22Rv1 (cell line): ENCODE measurements around the gene TTC16.
A peak's percentile ranks its signal among the peaks of the same experiment; 100 is the strongest.

Experiments
- H3K27ac ChIP-seq: fragments of 450-650 bp; 2 replicates; pipeline ENCODE4 v1.5.1; 2017
- CTCF ChIP-seq: fragments of 450-650 bp; IDR thresholded peaks from 2 replicates; pipeline ENCODE4 v1.5.1; 2017; ENCODE audit warnings: mild to moderate bottlenecking
- ZFX ChIP-seq: fragments of 450-650 bp; IDR thresholded peaks from 2 replicates; pipeline ENCODE4 v1.6.1; 2017; ENCODE audit warnings: antibody characterized with exemption, borderline replicate concordance

The TTC16 gene

GRCh38 chr9:127762111-127762676 is 46.3 kb downstream of the TTC16 start:
- no peak overlapping the region for H3K27ac ChIP-seq
- TF ChIP-seq ZFX (no peak), CTCF (no peak)

DNA sequence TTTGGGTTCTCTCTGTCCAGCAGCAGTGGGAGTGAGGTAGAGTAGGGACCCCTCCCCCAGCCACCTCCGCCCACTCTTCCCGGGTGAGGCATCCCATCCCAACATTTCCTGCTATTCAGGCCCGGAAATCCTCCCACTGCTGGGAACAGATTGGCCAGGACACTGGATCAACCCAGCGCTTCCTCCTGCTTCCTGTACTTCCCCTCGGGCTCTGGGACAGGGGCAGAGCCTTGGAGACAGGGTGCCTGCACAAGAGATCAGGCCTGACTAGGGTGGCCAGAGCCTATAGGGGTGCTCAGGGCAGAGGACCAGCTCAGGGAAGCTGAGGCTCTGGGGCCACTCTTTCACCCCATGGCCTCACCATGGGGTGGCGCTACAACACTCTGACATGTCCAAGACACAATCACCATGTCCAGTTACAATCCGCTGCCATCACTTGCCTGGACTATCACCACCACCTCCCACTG is 48.1 kb downstream of the TTC16 start:
- TF ChIP-seq ZFX (no peak), CTCF (peak; percentile 52)
- H3K27ac ChIP-seq, result no peak overlapping the region

GRCh38 chr9:127765418-127765817 is 49.5 kb downstream of the TTC16 start:
- TF ChIP-seq CTCF (no peak), ZFX (no peak)

GRCh38 chr9:127767410-127767809 is 51.5 kb downstream of the TTC16 start:
- TF ChIP-seq ZFX (no peak), CTCF (no peak)
- no peak overlapping the region for H3K27ac ChIP-seq

More at GRCh38 chr9:127765418-127765817, 49.5 kb downstream of the TTC16 start:
- no peak overlapping the region for H3K27ac ChIP-seq

DNA sequence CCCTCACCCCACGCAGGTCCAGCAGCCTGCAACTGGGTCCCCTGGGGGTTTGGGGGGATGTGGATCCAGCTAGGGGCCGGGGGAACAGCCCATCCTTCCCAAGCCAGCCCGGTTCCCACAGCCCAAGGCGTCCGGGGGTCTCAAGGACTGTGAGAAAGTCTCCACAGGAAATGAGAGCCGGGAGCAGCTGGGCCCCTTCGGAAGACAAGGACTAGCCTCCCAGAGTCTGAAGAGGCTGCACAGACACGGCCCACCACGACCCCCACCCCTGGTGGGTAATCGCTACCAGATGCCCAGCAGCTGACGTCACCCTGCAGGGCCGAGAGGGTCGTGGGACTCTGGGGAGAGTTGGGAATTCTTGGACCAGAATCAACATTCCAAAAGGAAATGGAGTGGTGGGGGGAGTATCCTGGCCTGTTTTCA is 52.0 kb downstream of the TTC16 start:
- no peak overlapping the region for H3K27ac ChIP-seq
- TF ChIP-seq CTCF, result no peak
- TF ChIP-seq ZFX, result no peak

- H3K27ac ChIP-seq, result no peak overlapping the region
- no peak for TF ChIP-seq ZFX
- TF ChIP-seq CTCF, result no peak
Observed at GRCh38 chr9:127768698-127769097, 52.8 kb downstream of the TTC16 start.

- TF ChIP-seq CTCF (no peak), ZFX (no peak)
- no peak overlapping the region for H3K27ac ChIP-seq
Observed at GRCh38 chr9:127769101-127769500, 53.2 kb downstream of the TTC16 start.
